ENCODE measurements around the gene PEAK3. TPM values are rescaled to one million over a fixed set of nuclear protein-coding genes. Genes with fewer than 3 reads are reported as not detected.

Gene PEAK3
- total RNA-seq, 2 donors from 2014 or later, result 0.66 to 0.78 TPM

GRCh38 chr19:2320939-2321338, 39.0 kb upstream of the PEAK3 start:
- ATAC-seq, result no peak
- no peak for DNase-seq
- Histone ChIP-seq H3K4me3 (no peak overlapping the region), H3K4me1 (no peaks in the 10 kb centered on the region), H3K27me3 (no peaks in the 10 kb centered on the region), H3K36me3 (replicated peaks in 1 of 2; ENCODE audit: insufficient read depth in 1 of 2, low read depth in 2 of 2) (peaks cover 0 to 2% of the 10 kb centered on the region in 2 donors), H3K9me3 (no peaks in the 10 kb centered on the region), H3K27ac (no peak overlapping the region)
- intact Hi-C loops (cut with DNase I), result no loop called here
- TF ChIP-seq CTCF (IDR thresholded peaks at IDR 0.05), result no peak
- no peak for TF ChIP-seq POLR2A (IDR thresholded peaks at IDR 0.05)
- 80 to 90% methylated on average over 11 to 12 of the region's 12 CpGs for WGBS, 2 donors

- intact Hi-C loops (cut with DNase I), result no loop called here
- ATAC-seq (no peak), DNase-seq (no peak)
- H3K4me1 ChIP-seq, result no peaks in the 10 kb centered on the region
- peaks cover 0 to 2% of the 10 kb centered on the region in 2 donors for H3K36me3 ChIP-seq (replicated peaks in 1 of 2; ENCODE audit: insufficient read depth in 1 of 2, low read depth in 2 of 2)
- no peaks in the 10 kb centered on the region for H3K9me3 ChIP-seq
- no peak for TF ChIP-seq POLR2A (IDR thresholded peaks at IDR 0.05)
- no peak for TF ChIP-seq CTCF (IDR thresholded peaks at IDR 0.05)
- H3K27me3 ChIP-seq, result no peaks in the 10 kb centered on the region
- no peak overlapping the region for H3K4me3 ChIP-seq
- 78% methylated on average over 9 to 12 of the region's 12 CpGs for WGBS, 2 donors
- H3K27ac ChIP-seq, result no peak overlapping the region
Measured at GRCh38 chr19:2320049-2320448, 38.1 kb upstream of the PEAK3 start.

GRCh38 chr19:2319551-2319950, 37.6 kb upstream of the PEAK3 start:
- peaks cover 0 to 2% of the 10 kb centered on the region in 2 donors for H3K36me3 ChIP-seq (replicated peaks in 1 of 2; ENCODE audit: insufficient read depth in 1 of 2, low read depth in 2 of 2)
- TF ChIP-seq CTCF (IDR thresholded peaks at IDR 0.05) (no peak), POLR2A (IDR thresholded peaks at IDR 0.05) (no peak)
- H3K27me3 ChIP-seq, result no peaks in the 10 kb centered on the region
- intact Hi-C loops (cut with DNase I), result no loop called here
- WGBS, 2 donors, result 81 to 96% methylated on average over 11 to 12 of the region's 20 CpGs
- no peaks in the 10 kb centered on the region for H3K9me3 ChIP-seq
- ATAC-seq, result no peak
- H3K4me1 ChIP-seq, result no peaks in the 10 kb centered on the region
- H3K4me3 ChIP-seq, result no peak overlapping the region
- H3K27ac ChIP-seq, result no peak overlapping the region
- no peak for DNase-seq

GRCh38 chr19:2318923-2319322, 36.9 kb upstream of the PEAK3 start:
- H3K36me3 ChIP-seq (replicated peaks in 1 of 2; ENCODE audit: insufficient read depth in 1 of 2, low read depth in 2 of 2), result peaks cover 0 to 2% of the 10 kb centered on the region in 2 donors
- WGBS, 2 donors, result 88% methylated on average over 4 to 6 of the region's 6 CpGs
- H3K9me3 ChIP-seq, result no peaks in the 10 kb centered on the region
- no peaks in the 10 kb centered on the region for H3K27me3 ChIP-seq
- TF ChIP-seq POLR2A (IDR thresholded peaks at IDR 0.05), result no peak
- TF ChIP-seq CTCF (IDR thresholded peaks at IDR 0.05), result no peak
- no peak overlapping the region for H3K27ac ChIP-seq
- H3K4me1 ChIP-seq, result no peaks in the 10 kb centered on the region
- ATAC-seq (no peak), DNase-seq (no peak)
- no peak overlapping the region for H3K4me3 ChIP-seq
- intact Hi-C loops (cut with DNase I), result no loop called here

- no peak for TF ChIP-seq CTCF (IDR thresholded peaks at IDR 0.05)
- no peak for TF ChIP-seq POLR2A (IDR thresholded peaks at IDR 0.05)
- intact Hi-C loops (cut with DNase I), result no loop called here
- ATAC-seq (no peak), DNase-seq (no peak)
- Histone ChIP-seq H3K27ac (no peak overlapping the region), H3K27me3 (no peaks in the 10 kb centered on the region), H3K36me3 (replicated peaks in 1 of 2; ENCODE audit: insufficient read depth in 1 of 2, low read depth in 2 of 2) (no peaks in the 10 kb centered on the region), H3K9me3 (no peaks in the 10 kb centered on the region), H3K4me1 (no peaks in the 10 kb centered on the region), H3K4me3 (no peak overlapping the region)
- WGBS, 2 donors, result 81 to 85% methylated on average over 9 to 25 of the region's 25 CpGs
Measured at GRCh38 chr19:2317756-2318155, 35.8 kb upstream of the PEAK3 start.
